Activated CD4-positive, alpha-beta T cell treated with anti-CD3 and anti-CD28 coated beads, Interleukin-2, Interleukin-6, amounts not matched to agents 100 ng/mL and 50 ng/mL, durations not matched to agents 16 hours and 8 hours (primary cell): ENCODE data around the gene CUX1.
"Not testable (repeated sequence)": the region's sequence is repeated elsewhere in the genome, so short reads cannot be mapped to it uniquely, and the experiment has no call there.

Source experiments
- DNase-seq: peaks from one replicate; pipeline ENCODE4 v3.0.0-alpha.2; 2020

CUX1 gene

DNA sequence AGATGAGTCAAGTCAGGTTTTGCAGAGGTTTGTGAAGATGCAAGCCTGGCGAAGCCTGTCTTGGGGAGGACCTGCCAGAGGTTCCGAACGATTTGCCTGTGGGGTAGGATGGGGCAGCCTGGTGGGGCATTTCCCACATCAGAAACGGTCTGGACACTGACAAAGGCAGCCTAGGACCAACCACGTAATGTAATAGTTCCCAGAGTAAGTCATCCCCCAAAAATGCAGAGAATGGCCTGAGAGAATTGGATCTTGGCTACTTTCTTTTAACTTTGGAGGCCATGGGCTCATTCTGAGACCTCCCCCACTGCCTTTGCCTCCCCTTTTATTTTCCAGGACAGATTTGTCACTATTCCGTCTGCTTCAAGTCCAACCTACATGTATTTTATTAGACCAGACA is 300.3 kb downstream of the CUX1 start:
- no peak for DNase-seq

DNA sequence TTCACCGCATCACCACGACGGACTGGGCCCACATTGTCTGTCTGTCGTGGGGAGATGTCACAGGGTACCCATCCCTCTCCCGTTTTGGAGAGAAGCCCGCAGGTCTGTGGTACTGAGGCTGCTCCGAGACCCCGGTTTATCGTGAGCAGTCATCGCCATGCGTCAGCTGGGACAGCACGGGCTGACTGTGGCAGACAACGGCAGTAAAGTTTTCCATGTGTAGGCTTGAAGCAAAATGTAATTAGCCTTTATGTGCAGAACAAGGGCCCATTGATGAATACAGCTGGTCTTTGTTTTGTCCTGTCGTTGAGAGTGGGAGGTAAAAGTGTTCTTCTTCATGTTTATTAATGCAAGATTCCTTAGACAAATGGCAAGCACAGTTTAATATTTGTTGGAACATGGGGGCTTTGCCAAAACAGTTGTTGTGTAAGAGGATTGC is 301.8 kb downstream of the CUX1 start:
- no peak for DNase-seq

DNA sequence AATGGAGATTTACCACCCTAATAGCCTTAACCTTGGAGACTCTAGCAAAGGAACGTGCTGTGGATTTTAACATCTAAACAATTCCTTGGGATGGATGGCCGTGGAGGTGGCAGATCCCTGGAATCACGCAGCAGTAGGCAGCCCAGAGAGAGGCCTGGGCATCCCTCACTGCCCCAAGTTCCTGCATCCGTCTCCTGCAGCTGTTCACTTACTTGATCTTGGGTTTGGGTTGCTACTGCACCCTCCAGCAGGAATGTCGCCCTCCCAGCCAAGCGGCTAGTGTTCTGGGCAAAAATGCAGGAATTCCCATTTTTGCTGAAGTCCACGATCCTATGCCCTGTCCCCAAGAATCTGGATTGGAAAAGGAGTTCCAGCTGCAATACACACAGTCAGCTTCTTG is 302.5 kb downstream of the CUX1 start:
- DNase-seq = no peak

DNA sequence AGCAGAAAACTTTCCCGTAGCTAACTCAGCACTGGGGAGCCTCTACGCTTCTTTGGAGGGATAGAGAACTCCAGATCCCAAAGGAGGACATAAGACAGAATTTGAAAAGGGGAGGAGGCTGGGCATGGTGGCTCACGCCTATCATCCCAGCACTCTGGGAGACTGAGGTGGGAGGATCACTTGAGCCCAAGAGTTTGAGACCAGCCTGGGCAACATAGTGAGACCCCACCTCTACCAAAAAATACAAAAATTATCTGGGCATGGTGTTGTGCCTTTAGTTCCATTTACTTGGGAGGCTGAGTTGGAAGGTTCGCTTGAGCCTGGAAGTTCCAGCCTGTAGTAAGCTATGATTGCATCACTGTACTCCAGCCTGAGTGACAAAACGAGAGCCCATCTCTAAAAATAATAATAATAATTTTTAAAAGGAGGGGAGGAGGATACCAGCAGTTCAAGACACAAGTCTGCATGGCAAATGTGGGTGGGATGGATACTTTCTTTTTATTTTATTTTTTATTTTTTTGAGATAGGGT is 303.3 kb downstream of the CUX1 start:
- no peak for DNase-seq

DNA sequence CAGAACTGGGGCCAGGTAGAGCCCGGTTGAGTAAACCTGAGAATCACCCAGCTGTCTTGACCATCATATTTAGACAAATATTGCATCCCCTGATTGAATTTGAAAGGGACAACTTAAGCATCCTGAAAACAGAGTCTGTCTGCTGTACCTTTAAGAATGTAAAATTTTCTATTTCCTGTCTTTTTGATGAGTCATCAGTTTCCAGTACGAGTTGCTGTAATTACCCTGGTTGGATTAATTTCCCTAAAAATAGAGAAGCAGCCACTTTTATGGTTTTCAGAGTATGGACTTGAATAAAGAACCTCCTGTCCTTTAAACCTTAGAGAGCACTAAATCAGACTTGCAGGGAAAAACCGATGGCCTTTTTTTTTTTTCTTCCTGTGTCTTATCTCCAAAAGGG is 304.6 kb downstream of the CUX1 start:
- DNase-seq = peak; percentile 28

DNA sequence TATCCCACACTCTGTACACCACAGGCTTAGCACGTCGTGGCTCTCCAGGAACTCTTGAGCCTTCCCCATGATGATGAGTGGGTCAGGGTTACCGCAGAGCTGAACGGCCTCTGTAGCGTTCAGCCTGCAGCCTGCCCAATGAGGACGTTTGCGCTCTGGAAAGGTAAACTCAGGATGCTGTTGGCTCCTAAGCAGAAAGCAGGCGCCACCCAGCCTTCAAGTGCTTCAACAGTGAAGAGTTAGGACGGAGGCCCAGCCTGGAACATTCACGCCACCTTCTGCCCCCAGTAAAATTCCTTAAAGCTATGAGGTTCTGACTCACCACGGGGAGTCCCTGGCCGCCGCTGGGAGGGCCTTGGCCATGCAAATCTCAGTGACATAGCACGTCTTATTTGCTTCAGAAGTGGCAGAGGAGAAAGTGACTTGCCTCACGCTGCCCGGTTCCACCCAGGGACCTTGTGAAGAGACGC is 307.7 kb downstream of the CUX1 start:
- DNase-seq = no peak

DNA sequence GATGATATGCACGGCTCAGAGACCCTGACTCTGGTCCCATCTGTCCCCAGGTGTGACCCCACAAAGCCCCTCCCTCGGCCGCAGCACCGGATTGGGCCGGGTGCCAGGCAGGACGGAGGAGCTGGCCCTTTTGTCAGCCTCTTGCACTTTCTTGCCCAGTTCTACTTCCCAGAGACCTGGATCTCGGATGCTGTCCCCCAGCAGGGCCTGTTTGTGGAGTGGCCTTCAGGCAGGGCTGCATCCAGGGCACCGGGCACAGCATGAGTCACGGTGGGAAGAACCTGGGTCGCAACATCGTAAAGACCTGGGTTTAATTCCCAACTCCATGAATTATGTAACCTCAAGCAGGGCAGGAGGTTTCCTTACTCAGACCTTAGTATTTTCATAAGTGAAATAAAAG is 310.9 kb downstream of the CUX1 start:
- DNase-seq = no peak

DNA sequence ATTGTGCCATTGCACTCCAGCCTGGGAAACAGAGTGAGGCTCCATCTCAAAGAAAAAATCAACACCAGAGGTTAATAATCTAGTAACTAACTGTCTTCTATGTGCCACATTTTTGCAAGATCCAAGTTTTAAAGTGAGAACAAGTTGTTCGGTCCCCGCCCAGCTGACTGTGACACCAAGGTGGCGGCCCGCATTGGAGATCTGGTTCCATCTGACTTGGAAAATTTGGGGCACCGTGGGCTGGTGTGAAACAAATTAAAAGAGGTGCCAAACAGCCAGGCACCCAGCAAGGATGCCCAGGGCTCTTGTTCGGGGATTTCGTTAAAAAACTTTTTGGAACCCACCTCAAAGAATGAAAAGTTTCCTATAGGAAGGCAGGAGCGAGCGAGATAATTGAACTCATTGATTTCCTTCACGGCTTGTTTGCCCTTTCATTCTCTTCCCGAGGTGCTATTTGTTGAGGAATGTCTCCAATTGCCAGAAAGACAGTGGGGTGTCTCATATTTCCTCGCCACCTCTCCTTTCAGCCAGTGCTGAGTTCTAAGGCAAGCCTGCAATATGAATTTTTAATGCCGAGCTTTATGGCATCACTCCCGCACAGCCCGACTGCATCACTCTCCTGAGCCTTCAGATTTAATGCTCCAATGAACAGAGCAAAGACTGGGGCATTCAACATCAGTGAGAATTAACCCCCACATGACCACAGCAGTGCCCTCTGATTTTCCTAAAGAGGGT is 312.4 kb downstream of the CUX1 start:
- no peak for DNase-seq

DNA sequence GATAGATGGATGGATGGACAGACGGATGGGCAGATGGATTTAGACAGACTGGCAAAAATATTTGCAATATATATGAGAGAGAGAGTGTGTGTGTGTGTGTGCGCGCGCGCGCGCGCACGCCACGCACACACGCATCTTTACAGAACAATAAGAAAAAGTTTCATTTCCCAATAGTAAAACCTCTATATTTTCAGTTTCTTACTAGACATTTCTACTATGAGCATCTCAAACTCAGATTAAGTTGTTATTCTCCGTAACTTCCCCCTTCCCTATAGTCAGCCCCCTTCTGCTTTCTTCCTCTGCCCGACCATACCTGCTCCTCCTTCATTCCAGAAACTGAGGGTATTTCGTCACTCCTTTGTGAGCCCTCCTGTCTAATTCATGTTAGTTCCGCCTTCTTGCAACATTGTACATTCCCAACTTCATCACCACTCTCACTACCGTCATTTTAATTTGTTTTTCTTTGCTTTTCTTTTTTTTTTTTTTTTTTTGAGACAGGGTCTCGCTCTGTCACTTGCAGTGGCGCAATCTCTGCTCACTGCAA is 314.9 kb downstream of the CUX1 start:
- DNase-seq = no peak

DNA sequence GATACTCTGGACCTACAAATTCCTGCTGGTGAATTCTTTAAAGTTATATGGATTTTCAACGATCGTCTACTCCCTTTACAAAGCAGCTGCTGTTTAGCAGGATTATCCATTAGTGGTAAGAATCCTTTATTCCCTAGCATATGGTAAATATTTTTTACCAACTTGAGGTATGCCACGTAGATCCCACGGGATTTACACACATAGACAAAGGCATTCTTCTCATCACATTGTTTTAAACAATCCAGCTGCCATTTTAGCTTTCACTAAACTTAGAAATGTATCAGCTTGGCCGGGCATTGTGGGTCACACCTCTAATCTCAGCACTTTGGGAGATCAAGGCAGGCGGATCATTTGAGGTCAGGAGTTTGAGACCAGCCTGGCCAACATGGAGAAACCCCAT is 321.2 kb downstream of the CUX1 start:
- no peak for DNase-seq

DNA sequence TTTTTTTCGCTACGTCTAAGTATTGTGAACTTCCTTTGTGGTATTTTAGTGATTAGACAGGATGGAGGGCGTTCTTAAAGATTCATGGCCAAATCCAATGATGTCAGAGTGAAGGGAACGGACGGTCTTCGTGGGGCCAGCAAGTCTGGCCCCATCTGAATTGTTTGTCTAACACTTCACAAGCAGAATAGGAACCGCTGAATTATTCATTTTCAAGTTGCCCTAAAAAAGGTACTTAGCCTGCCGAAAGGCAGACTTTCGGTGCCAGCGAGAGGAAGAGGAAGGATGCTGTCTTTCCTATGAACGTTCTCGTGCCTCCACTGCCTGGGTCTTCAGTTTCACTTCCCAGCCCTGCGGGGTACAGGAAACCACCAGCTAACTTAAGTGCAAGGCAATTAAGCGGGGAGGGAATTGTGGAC is 323.5 kb downstream of the CUX1 start:
- peak; percentile 12 for DNase-seq

DNA sequence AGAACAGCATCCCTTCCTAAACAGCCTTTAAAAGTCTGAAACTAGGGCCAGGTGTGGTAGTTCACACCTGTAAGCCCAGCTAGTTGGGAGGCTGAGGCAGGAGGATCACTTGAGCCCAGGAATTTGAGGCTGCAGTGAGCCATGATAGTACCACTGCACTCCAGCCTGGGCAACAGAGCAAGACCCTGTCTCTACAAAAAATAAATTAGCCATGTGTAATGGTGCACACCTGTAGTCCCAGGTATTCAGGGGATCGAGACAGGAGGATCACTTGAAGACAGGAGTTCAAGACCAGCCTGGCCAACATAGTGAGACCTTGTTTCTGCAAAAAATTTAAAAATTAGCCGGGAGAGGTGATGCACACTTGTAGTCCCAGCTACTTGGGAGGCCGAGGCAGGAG is 325.0 kb downstream of the CUX1 start:
- not testable (repeated sequence) for DNase-seq

DNA sequence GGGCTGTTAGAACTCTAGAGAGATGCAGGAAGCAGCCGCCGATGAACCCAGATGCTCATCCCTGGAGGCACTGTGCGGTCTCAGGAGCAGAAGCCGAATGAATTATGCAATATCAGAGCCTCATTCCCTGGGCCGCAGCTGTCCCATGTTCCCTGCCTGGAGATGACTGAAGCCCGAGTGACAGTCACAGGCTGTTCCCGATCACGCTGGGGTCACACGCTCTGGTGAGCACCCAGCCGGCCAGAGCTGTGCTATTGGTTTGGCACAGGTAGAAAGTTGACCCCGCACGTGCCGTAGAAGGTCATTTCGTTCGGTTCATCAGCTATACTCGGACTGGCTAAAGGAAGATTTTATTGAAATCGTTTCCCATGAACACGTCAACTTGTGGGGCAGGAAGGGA is 328.7 kb downstream of the CUX1 start:
- DNase-seq = no peak

DNA sequence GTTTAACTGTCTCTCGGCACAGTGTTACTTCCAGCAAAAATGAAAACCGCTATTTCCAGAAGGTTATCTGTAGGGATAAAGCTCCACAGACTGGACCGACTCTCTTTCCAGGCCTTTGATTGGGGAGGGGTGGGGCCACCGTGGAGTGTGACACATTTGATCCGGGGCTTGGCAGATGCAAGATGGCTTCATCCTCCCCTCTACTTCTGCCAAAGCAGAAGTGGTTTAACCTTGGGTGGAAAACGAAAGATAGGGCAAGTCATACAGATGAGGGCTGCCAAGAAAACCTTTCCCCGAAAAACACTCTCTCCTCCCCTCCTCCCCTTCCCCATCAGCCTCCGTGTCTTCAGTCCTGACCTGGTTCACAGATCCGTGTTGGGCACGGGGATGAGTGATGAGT is 329.6 kb downstream of the CUX1 start:
- DNase-seq = no peak

DNA sequence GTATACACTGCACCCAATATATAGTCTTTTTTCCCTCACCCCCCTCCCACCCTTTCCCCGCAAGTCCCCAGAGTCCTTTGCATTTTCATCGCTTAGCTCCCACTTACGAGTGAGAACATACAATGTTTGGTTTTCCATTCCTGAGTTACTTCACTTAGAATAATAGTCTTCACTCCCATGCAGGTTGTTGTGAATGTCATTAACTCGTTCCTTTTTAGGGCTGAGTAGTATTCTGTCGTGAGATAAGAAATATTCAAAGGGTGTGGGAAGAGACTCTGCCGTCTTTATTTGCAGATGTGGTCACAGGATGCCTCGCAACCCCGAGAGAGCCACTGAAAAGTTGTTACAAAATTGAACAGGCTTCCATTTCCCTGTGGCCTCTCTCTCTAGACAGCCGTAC is 331.4 kb downstream of the CUX1 start:
- no peak for DNase-seq

DNA sequence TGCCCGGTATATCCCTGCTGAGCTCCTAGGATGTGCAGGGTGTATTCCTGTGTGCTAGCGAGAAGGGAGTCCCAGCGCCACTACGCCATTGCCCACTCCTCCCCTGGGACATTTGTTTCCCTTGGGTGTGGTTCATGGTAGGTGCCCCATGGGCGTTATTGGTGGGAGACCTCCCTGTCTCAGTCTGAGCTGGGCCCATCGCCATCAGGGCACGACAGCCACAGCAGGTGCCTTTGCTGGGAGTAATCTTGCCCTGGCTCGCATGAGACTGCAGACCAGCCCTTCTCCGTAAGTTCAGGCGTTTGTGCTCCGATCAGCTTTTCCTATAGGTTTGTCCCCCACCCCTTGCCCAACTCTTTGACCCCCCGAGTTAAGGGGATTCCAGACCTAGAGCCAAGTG is 332.0 kb downstream of the CUX1 start:
- no peak for DNase-seq

DNA sequence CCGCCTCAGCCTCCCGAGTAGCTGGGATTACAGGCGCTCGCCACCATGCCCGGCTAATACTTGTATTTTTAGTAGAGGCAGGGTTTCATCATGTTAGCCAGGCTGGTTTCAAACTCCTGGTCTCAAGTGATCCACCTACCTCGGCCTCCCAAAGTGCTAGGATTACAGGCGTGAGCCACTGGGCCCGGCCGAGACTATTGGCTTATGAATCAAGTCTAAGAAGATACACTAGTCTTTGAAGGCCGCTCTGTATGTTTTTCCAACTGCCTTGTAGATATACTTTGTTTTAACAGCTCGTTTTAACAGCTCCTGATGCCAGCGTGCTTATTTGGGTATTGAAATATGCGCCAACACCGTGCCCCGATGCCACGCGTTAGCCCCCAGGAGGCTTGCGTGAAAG is 332.8 kb downstream of the CUX1 start:
- no peak for DNase-seq

DNA sequence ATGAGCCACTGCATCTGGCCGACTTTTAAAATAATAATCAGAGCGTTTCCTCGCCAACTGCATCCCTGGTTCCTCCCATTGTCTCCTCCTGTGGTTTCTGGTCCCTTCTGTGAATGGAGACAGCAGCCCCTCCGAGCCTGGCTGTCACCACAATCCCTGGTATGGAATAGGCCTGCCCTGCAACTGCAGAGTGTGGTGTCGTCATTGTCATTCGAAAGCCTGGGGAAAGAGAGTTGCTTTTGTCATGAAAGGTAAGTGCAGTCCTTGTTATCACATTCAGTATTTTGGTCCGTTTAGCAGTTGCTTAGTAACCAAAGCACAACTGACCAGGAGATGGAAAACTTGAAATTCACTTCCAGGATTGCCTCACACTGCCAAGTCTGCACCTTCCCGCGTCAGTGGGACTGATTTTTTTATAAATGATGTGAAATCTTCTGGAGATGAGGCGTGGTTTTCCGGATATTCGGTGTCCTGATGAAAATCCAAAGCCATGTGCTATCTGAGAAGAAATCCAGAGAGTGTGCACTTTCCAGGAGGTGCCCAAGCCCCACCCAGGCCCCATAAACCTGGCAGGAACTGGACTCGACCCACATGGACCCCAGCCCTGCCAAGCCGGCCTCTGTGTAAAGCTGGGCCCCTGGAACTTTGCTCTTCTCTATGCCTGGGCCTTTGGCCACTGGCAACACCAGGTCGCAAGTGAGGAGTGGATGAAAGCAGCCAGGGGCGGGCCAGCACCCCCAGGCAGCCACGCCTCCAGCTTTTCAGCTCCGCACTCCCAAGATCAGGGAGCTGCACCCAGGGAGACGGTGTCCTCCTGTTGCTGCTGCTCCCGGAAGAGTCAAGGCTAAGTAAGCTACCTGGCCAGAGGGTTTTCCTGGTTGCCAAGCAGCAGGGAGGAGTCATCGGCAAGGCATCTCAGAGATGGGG is 335.5 kb downstream of the CUX1 start:
- DNase-seq = no peak

DNA sequence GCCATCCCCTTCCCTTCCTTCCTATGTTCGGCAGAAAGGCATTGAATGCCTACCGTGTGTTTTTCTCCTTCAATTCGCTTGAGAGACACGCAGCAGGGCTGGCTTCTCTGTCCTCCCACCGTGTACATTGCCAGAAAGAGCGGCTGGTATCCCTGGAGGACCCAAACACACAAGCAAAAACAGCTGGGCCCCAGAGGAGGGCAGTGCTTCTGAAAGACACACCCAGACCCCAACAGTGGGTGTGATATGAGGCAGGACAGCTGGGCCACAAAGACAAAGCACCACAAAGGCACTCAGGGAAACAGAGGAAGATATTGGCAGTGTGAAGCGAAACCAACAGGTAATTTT is 336.1 kb downstream of the CUX1 start:
- no peak for DNase-seq

DNA sequence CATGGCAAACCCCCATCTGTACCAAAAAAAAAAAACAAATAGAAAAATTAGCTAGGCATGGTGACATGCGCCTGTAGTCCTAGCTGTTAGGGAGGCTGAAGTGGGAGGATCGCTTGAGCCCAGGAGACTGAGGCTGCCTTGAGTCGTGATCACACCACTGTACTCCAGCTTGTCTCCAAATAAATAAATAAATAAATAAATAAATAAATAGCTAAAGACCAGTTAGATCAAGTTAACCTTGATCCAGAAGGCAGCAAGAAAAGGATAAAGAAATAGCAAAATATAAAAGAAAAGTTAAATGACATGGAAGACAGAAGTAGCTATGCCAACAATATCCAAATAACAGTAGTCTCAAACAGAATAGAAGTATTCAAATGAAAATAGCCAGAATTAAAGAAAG is 337.0 kb downstream of the CUX1 start:
- DNase-seq = no peak

DNA sequence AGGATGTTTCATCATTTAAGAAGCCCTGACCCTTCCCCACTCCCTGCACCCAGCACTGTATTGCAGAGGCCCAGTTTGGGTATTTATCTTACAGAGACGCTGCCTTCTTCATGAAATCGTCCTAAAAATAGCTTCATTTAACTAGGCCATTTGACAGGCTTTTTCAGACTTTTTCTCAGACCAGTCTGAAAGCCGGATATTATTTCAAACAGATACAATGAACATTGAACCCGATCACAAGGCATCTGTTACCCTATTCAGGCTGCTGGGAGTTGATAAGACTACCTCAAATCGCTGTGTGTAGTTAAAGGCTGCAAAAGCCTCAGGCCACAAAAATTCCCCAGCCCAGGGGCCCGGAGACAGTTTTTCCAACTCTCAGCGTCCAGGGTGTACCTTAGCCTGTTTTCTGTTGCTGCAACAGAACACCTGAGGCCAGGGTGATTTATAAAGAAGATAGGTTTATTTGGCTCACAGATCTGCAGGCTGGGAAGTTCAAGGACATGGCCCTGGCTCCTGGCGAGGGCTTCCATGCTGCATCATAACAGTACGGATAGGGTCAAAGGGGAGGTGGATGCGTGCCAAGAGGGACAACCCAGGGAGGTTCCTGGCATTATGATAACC is 338.5 kb downstream of the CUX1 start:
- no peak for DNase-seq

DNA sequence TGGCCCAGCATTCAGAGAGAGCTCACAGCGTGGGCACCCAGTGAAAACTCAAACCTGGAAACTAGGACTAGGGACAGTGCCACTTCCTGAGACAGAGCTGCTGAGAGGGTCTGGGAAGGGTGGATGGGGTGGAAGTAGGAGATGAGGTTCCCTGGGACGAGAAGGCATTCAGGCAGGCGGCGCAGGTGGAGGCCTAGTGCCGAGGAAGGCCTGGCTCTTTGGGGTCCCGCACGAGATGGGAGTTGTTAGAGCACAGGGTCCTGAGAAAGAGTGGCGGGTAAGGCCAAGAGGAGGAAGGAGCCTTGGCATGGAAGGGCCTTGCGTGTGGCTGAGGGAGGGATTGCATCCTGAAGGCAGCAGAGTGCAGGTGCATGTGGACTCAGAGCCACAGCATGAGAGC is 339.4 kb downstream of the CUX1 start:
- no peak for DNase-seq

DNA sequence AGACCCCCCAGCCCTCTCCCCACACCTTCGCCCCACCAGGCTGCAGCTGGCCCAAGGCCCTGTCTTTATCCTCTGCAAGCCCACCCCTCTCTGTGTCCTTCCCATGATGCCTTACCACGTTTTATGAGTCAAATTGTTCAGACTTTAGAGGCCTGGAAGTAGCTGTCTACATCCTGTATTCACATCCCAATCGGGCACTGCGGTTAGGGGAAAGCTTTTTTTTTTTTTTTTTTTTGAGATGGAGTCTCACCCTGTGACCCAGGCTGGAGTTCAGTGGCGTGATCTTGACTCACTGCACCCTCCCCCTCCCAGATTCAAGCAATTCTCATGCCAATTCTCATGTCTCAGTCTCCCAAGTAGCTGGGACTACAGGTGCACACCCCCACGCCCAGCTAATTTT is 347.7 kb downstream of the CUX1 start:
- DNase-seq = no peak
